Endothelial cell of hepatic sinusoid (primary cell): ENCODE data around the gene PHACTR2.
"Not testable (repeated sequence)": the region's sequence is repeated elsewhere in the genome, so short reads cannot be mapped to it uniquely, and the experiment has no call there.

Experiments
- in situ Hi-C: cut with HindIII; loops from 2 replicates; pipeline ENCODE4 v1.10.0; 2017; ENCODE audit warnings: low sequenced_read_pairs

Gene PHACTR2

GRCh38 chr6:143677891-143678791 is at the start of gene PHACTR2:
TSS of gene PHACTR2 (plus strand) at chr6:143677965. CDS start at chr6:143678164, 199 bp downstream.
- in situ Hi-C loops = loop anchor here (5.0 kb wide), 1 partner anchor 79 kb away; no protein-coding TSS in a partner anchor

DNA sequence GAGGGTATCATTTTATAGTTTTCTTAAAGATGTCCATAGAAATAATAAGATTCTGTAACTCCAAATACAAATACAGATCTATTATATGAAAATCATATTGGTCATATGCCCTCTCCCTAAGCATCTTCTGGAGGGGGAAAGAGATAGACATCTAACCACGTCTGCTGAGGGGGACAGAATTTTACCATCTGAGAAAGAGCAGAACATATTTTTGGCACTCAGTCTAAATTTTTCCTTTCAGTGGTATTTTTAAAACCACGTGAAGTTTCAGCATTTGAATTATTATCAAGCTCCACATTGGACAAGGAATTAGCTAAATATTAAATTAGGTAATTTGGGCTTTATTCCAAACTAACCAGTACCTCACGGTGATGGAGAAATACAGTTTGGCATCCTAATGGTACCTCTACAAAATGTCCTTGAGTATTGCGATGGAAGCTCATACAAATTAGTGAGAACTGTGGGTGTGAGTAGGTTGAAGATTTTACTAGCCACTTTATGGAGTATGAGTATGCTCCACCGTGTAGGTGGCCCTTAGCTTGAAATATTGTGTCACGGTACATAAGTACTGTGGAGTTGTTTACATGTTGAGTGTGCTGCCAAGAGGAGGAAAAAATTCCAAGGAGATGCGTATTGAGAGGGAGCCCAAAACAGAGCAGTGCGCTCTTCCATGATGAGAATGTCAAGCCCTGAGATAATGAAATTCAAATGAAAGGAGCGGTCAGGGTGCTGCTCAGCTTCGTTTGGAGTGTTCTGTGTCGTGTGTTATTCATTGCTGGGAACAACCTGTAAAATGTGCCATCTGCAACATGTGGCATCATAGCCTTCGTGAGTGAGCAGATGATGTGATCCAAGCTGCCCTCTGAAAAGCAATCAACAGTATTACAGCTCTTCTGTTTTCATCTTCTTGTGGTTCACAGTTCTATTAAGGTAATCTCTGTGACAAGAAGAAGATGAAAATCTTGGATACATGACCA is 48.4 kb upstream of the PHACTR2 start:
- in situ Hi-C loops = no loop called here

DNA sequence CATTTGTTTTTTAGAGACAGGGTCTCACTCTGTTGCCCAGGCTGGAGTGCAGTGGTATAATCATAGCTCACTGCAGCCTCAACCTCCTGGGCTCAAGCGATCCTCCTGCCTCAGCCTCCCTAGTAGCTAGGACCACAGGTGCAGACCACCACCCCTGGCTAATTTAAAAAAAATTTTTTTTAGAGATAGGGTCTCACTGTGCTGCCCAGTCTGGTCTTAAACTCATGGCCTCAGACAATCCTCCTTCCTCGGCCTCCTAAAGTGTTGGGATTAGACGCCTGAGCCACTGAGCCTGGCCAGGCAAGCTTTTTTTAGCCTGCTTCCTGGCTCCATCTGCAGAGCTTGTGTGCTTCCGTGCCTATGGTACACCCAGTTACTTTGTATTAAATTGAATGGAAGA is 46.6 kb upstream of the PHACTR2 start:
- in situ Hi-C loops = not testable (repeated sequence)

DNA sequence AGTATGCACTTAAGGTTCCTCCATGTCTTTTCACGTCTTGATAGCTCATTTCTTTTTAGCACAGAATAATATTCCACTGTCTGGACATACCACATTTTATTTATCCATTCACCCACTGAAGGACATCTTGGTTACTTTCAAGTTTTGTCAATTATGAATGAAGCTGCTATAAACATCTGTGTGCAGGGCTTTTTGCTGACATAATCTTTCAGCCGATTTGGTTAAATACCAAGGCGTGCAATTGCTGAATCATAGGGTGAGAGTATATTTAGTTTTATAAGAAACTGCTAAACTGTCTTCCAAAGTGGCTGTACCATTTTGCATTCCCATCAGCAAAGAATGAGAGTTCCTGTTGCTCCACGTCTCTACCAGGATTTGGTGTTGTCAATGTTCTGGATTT is 44.9 kb upstream of the PHACTR2 start:
- in situ Hi-C loops = no loop called here

DNA sequence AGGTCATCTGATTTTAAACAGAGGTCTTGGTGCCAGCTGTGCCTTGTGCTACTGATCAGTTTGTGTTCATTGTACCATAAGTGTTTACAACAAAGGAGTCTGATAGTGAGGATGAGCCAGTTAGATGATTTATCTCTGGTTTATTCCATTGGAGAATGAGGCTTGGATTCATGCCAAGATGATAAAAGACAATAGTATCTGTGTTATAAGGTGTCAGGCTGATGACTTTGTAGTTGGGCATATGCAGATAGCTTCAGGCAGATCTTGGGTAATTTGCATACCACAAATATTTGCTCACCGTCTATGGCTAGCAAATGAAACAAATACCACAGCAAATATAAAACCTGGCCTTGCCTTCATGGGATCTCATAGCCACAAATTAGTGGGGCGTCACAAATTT is 43.3 kb upstream of the PHACTR2 start:
- in situ Hi-C loops = no loop called here

GRCh38 chr6:143637691-143638090 is 40.1 kb upstream of the PHACTR2 start:
- in situ Hi-C loops = no loop called here

DNA sequence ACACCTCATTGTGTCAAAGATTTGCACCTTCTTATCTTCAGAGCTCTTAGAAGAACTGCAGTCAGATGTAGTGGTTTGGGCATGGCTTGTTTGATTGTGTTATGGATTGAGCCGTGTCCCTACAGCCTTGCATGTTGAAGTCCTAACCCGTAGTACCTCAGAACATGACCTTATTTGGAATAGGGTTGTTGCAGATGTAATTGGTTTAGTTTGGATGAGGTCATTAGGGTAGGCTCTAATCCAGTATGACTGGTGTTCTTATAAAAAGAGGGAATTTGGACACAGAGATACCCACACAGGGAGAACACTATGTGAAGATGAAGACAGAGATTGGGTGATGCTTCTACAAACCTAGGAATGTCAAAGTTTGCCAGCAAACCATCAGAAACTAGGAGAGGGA is 35.4 kb upstream of the PHACTR2 start:
- in situ Hi-C loops = no loop called here

DNA sequence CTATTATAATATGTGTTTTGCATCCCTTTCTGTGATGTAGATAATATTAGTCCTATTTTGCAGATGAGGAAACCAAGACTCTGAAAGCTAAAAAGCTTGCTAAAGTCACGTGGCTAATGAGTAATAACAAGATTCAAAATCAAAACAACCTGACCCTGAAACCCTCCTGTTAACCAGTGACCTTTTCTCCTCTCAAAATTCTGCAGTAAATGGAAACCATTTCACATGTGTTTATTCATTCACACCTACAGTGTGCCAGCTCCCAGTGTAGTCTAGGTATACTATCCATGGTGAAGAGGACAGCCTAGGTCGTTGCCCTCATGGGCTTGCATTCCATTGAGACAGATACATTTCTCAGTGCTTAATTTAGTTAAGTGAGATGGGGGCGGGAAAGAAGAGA is 30.6 kb upstream of the PHACTR2 start:
- in situ Hi-C loops = no loop called here

- in situ Hi-C loops = no loop called here
Observed at GRCh38 chr6:143647732-143648131, 30.0 kb upstream of the PHACTR2 start.

GRCh38 chr6:143649319-143649718 is 28.4 kb upstream of the PHACTR2 start:
- in situ Hi-C loops = not testable (repeated sequence)

- in situ Hi-C loops = not testable (repeated sequence)
Observed at GRCh38 chr6:143651328-143651727, 26.4 kb upstream of the PHACTR2 start.

DNA sequence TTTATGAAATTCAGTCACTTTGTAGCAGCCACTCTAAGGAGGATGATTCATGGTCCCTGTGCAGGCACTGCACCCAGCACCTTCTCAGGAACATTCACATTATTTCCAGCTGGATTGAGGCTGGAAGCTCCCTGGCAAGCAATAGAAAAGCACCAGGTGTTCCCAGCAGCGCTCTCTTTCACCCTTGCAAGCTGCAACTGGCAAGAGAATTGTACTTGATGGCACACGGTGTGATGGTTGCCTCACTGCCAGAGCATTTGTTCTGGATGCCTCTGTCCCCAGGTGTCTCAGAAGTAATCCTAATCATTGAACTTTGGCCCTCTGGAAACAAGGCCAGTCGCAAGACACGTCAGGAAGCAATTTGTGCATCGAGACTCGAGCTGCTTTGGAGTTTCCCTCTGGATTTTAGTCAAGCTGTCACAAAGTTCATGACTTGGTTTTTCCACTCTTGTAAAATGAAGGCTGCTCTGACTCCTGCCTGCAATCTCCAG is 24.9 kb upstream of the PHACTR2 start:
- in situ Hi-C loops = no loop called here

- in situ Hi-C loops = no loop called here
Observed at GRCh38 chr6:143655541-143655940, 22.2 kb upstream of the PHACTR2 start.

DNA sequence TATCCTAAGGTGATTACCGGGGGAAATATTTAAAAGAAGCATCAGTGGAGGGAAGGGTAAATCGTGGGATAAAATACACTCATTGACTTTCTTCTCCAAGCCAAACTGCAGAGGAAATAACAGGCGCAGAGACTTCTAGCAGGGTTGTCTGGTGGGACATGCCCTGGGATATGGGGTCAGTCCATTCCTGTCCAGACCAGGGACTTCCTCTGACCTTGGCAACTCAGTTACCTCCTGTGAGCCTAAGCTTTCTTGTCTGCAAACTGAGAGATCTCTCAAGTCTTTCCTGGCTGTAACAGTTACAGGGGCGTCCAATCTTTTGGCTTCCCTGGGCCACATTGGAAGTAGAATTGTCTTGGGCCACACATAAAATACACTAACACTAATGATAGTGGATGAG is 21.7 kb upstream of the PHACTR2 start:
- in situ Hi-C loops = no loop called here

DNA sequence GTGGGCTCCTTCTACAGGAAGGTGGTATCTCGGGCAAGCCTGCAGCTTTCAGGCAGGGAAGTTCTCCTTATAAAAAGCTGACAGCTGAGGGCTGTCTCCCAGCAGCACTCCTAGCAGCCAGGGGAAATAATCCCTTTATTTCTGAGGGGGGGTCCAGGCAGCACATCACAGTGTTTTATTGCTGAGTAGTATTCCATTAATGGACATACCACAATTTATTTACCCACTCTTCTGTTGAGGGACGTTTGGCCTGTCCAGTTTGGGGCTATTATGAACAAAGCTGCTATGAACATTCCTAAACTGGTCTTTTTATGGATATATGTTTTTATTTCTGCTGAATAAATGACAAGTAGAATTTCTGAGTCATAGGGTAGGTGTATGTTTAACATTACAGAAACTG is 20.0 kb upstream of the PHACTR2 start:
- in situ Hi-C loops = no loop called here

DNA sequence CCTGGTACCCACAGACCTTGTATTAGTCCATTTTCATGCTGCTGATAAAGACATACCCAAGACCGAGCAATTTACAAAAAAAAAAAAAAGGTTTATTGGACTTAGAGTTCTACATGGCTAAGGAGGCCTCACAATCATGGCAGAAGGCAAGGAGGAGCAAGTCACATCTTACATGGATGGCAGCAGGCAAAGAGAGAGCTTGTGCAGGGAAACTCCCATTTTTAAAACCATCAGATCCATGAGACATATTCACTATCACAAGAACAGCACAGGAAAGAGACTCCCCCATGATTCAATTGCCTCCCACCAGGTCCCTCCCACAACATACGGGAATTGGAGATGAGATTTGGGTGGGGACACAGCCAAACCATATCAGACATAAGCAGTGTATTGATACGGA is 17.6 kb upstream of the PHACTR2 start:
- in situ Hi-C loops = not testable (repeated sequence)

DNA sequence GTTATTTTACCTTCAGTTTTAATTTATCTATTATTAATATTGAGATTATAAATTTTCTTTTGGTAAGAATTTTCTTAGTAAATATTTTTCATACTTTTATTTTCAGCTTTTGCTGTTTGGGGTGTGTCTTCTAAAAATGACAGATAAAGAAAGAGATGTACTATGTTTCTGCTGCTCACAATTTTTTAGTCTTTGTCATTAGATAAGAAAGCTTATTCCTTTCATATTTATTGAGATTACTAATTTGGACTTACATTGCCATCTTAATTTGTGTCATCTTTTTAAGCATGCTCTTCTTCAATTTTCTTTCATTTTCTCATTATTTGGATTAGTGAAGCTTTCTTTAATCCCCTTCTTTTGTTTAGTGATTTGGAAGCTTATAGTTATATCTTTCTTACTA is 13.6 kb upstream of the PHACTR2 start:
- in situ Hi-C loops = no loop called here

GRCh38 chr6:143666007-143666406 is 11.8 kb upstream of the PHACTR2 start:
- in situ Hi-C loops = not testable (repeated sequence)

DNA sequence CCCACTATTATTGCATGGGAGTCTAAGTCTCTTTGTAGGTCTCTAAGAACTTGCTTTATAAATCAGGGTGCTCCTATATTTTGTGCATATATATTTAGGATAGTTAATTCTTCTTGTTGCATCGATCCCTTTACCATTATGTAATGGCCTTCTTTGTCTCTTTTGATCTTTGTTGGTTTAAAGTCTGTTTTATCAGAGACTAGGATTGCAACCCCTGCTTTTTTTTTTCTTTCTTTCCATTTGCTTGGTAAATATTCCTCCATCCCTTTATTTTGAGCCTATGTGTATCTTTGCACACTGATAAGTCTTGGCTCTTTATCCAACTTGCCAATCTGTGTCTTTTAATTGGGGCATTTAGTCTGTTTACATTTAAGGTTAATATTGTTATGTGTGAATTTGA is 8.3 kb upstream of the PHACTR2 start:
- in situ Hi-C loops = not testable (repeated sequence)

GRCh38 chr6:143673669-143674068 is 4.1 kb upstream of the PHACTR2 start:
- in situ Hi-C loops = no loop called here
